Activated naive CD8-positive, alpha-beta T cell treated with anti-CD3 and anti-CD28 coated beads, Interleukin-2, amount 50 U/mL, for 16 hours (primary cell): ENCODE measurements around the gene NEUROG2.
"Not testable (repeated sequence)": the region's sequence is repeated elsewhere in the genome, so short reads cannot be mapped to it uniquely, and the experiment has no call there.

ENCODE experiments used
- DNase-seq: peaks from one replicate; pipeline ENCODE4 v3.0.0-alpha.2; 2020; ENCODE audit warnings: low read depth, low spot score

NEUROG2 gene

DNA sequence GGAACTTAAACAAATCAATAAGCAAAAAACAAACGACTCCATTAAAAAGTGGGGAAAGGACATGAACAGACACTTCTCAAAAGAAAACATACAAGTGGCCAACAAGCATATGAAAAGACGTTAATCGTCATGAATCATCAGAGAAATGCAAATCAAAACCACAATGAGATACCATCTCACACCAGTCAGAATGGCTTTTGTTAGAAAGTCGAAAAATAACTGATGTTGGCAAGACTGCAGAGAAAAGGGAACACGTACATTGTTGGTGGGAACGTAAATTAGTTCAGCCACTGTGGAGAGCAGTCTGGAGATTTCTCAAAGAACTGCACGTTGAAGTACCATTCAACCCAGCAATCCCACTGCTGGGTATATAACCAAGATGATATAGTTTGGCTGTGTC is 23.7 kb downstream of the NEUROG2 start:
- no peak for DNase-seq

GRCh38 chr4:112490808-112491207 is 25.2 kb downstream of the NEUROG2 start:
- DNase-seq = not testable (repeated sequence)

- no peak for DNase-seq
Observed at GRCh38 chr4:112485930-112486329, 30.1 kb downstream of the NEUROG2 start.

GRCh38 chr4:112473985-112474384 is 42.0 kb downstream of the NEUROG2 start:
- DNase-seq = no peak

GRCh38 chr4:112472318-112472717 is 43.7 kb downstream of the NEUROG2 start:
- no peak for DNase-seq
